Upper lobe of left lung (tissue), 4 donors: ENCODE measurements around the gene QSOX1.

Experiments used
- CTCF ChIP-seq, 6 experiments: fragments of 450-650 bp in 4 of 6; fragments of 200-600 bp in 2 of 6; sonication (generic) in 2 of 6; IDR thresholded peaks; one replicate each; pipeline ENCODE4 v1.5.1; 2016 to 2019; ENCODE audit warnings: antibody characterized with exemption in 6 of 6
- EP300 ChIP-seq, 4 donors: sonication (generic); formaldehyde crosslinking; IDR thresholded peaks; one replicate each; pipeline ENCODE4 v1.5.1; 2017; ENCODE audit warnings: antibody characterized with exemption in 4 of 4, control low read depth in 2 of 4
- POLR2A ChIP-seq, 4 donors: fragments of 450-650 bp; IDR thresholded peaks; one replicate each; pipeline ENCODE4 v1.5.1; 2016 to 2017; ENCODE audit warnings: antibody characterized with exemption in 4 of 4, mild to moderate bottlenecking in 2 of 4
- POLR2AphosphoS5 ChIP-seq, 2 donors: sonication (generic); formaldehyde crosslinking; IDR thresholded peaks; one replicate each; pipeline ENCODE4 v1.5.1; 2017; ENCODE audit warnings: antibody characterized with exemption in 2 of 2

DNA sequence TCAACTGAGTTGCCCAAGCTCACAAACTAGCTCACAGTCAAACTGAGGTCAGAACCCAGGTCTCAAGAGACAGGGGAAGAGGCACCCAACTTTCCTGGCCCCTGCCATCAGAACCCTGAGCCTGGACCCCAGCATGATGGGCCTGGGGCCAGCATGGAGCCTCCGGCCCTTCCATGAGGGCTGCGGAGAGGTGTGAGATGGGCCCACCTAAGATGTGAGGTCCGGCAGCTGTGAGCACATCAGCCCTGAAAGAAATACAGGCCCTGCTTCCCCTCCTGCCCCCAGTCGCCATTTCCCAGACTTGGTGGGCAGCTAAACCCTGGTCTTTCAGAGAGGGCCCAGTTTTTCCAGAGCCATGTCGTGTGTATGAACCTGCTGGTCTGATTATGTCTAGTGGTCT, 30.6 kb downstream of the QSOX1 start:
- TF ChIP-seq POLR2A (IDR thresholded peaks at IDR 0.05) = no peak
- no peak for TF ChIP-seq CTCF (IDR thresholded peaks at IDR 0.05)
- TF ChIP-seq POLR2AphosphoS5 (IDR thresholded peaks at IDR 0.05) = no peak
- no peak for TF ChIP-seq EP300 (IDR thresholded peaks at IDR 0.05)
